Endothelial cell of umbilical vein (primary cell): Measurements from ENCODE around the gene IGSF9. TPM values are rescaled to one million over a fixed set of nuclear protein-coding genes. Genes with fewer than 3 reads are reported as not detected.

Experiments
- BruUV-seq: library from RNA; stranded (reverse); fragments of 400-500 nt; replicated peaks from 2 replicates; lab custom pipeline; 2021; lab: Mats Ljungman, UMichigan
- CTCF ChIA-PET: fragments of 300-600, 350-600 bp; sonication (Branson Sonifier 250); formaldehyde crosslinking; loops from one replicate; lab custom pipeline; 2021; ENCODE audit warnings: antibody characterized with exemption, inconsistent platforms; lab: Charles Lee
- POLR2A ChIA-PET: fragments of 300-600, 350-600 bp; sonication (Branson Sonifier 250); formaldehyde crosslinking; loops from one replicate; lab custom pipeline; 2021; ENCODE audit warnings: antibody characterized with exemption, inconsistent platforms; lab: Charles Lee
- DNase-seq: peaks from one replicate; pipeline ENCODE4 v3.0.0-alpha.2; 2011; ENCODE audit warnings: low read depth, low spot score
- FAIRE-seq: peaks from 2 replicates; lab custom pipeline; 2011; peaks lifted over from hg19 to GRCh38; lab: Jason Lieb, UNC
- H2AFZ ChIP-seq: 2 replicates; pipeline ENCODE4 v1.6.0; 2012; ENCODE audit warnings: low read depth, low read length, control low read depth, inconsistent platforms
- H3K27ac ChIP-seq: 2 replicates; pipeline ENCODE4 v1.5.1; 2011; ENCODE audit warnings: low read depth, mild to moderate bottlenecking, control low read depth, low read length, moderate library complexity; ENCODE audit not compliant: insufficient read depth
- H3K27me3 ChIP-seq, 2 experiments: 2 replicates each; pipeline versions ENCODE4 v1.6.0 to v1.6.1; 2011; ENCODE audit warnings: low read length in 2 of 2, mixed read lengths in 1 of 2; ENCODE audit not compliant: control insufficient read depth in 2 of 2, insufficient read depth in 2 of 2
- H3K36me3 ChIP-seq, 2 experiments: 2 replicates in 1 of 2; 3 replicates in 1 of 2; pipeline ENCODE4 v1.5.1; 2011; ENCODE audit warnings: low read length in 2 of 2, mild to moderate bottlenecking in 1 of 2, moderate library complexity in 1 of 2; ENCODE audit not compliant: control insufficient read depth in 2 of 2, insufficient read depth in 2 of 2; ENCODE audit errors: extremely low read depth in 1 of 2
- H3K4me1 ChIP-seq: 3 replicates; pipeline ENCODE4 v1.5.1; 2011; ENCODE audit warnings: mild to moderate bottlenecking, low read length; ENCODE audit not compliant: control insufficient read depth, insufficient read depth; ENCODE audit errors: extremely low read depth
- H3K4me2 ChIP-seq: 2 replicates; pipeline ENCODE4 v1.6.1; 2011; ENCODE audit warnings: low read length, control low read depth, mixed read lengths; ENCODE audit not compliant: insufficient read depth
- H3K4me3 ChIP-seq, 3 experiments: fragments of 200-600 bp in 1 of 3; sonication (generic), shearing (Covaris generic) in 1 of 3; replicated peaks in 1 of 3; 2 replicates each; pipeline ENCODE4 v1.5.1; 2011 to 2016; ENCODE audit warnings: control low read depth in 3 of 3, low read length in 3 of 3, mild to moderate bottlenecking in 2 of 3, inconsistent platforms in 1 of 3, low read depth in 1 of 3, moderate library complexity in 1 of 3; ENCODE audit not compliant: insufficient read depth in 1 of 3
- H3K79me2 ChIP-seq: 2 replicates; pipeline ENCODE4 v1.6.0; 2012; ENCODE audit warnings: low read length, inconsistent platforms; ENCODE audit not compliant: control insufficient read depth, insufficient read depth
- H3K9ac ChIP-seq: replicated peaks from 2 replicates; pipeline ENCODE3; 2011; ENCODE audit warnings: low read length, control low read depth; ENCODE audit not compliant: insufficient read depth; ENCODE audit errors: extremely low read depth
- H3K9me1 ChIP-seq: replicated peaks from 3 replicates; pipeline ENCODE4 v1.6.0; 2011; ENCODE audit warnings: mild to moderate bottlenecking, low read length; ENCODE audit not compliant: control insufficient read depth, insufficient read depth; ENCODE audit errors: extremely low read depth
- H3K9me3 ChIP-seq: replicated peaks from 2 replicates; pipeline ENCODE4 v1.5.1; 2012; ENCODE audit warnings: low read length, inconsistent platforms; ENCODE audit not compliant: control insufficient read depth, insufficient read depth
- H4K20me1 ChIP-seq: replicated peaks from 2 replicates; pipeline ENCODE3; 2011; ENCODE audit warnings: mild to moderate bottlenecking, low read length; ENCODE audit not compliant: control insufficient read depth, insufficient read depth; ENCODE audit errors: extremely low read depth
- CTCF ChIP-seq, 2 donors: IDR thresholded peaks; 1 replicate in 1 of 2; 2 replicates in 1 of 2; pipeline ENCODE4 v1.5.1; 2011; ENCODE audit warnings: low read length in 2 of 2, mild to moderate bottlenecking in 2 of 2, moderate library complexity in 2 of 2, control low read depth in 1 of 2, inconsistent platforms in 1 of 2, low read depth in 1 of 2; ENCODE audit not compliant: insufficient read depth in 1 of 2; ENCODE audit errors: extremely low read depth in 1 of 2
- EZH2 ChIP-seq: IDR thresholded peaks from 2 replicates; pipeline ENCODE4 v1.6.1; 2012; ENCODE audit warnings: borderline replicate concordance, low read depth, mild to moderate bottlenecking, moderate library complexity, low read length, inconsistent platforms; ENCODE audit not compliant: severe bottlenecking
- FOS ChIP-seq: IDR thresholded peaks from 2 replicates; pipeline ENCODE4 v1.6.1; 2011; ENCODE audit warnings: mild to moderate bottlenecking, low read length, moderate library complexity, borderline replicate concordance; ENCODE audit not compliant: insufficient read depth
- GATA2 ChIP-seq: IDR thresholded peaks from 2 replicates; pipeline ENCODE4 v1.7.0; 2011; ENCODE audit warnings: low read depth, mild to moderate bottlenecking, moderate library complexity, mixed read lengths, low read length; ENCODE audit not compliant: insufficient read length, insufficient read depth
- JUN ChIP-seq: IDR thresholded peaks from 2 replicates; pipeline ENCODE4 v1.6.1; 2011; ENCODE audit warnings: borderline replicate concordance, low read depth; ENCODE audit not compliant: insufficient read length, insufficient read depth
- MYC ChIP-seq: IDR thresholded peaks from one replicate; pipeline ENCODE4 v1.6.1; 2011; ENCODE audit warnings: mild to moderate bottlenecking, low read depth, low read length
- POLR2A ChIP-seq: IDR thresholded peaks from 2 replicates; pipeline ENCODE4 v1.6.1; 2012; ENCODE audit warnings: low read depth, mild to moderate bottlenecking, control low read depth, low read length
- POLR2AphosphoS5 ChIP-seq: IDR thresholded peaks from 2 replicates; pipeline ENCODE4 v1.6.1; 2012; ENCODE audit warnings: low read depth, mild to moderate bottlenecking, control low read depth, low read length, moderate library complexity; ENCODE audit not compliant: insufficient read depth
- dilution Hi-C: fragments of 300-500 bp; cut with MboI; formaldehyde crosslinking; loops from one replicate; pipeline ENCODE4 v1.15.0; 2019; ENCODE audit warnings: low sequenced_read_pairs; ENCODE audit not compliant: extremely low pct_ligation_motif_present
- intact Hi-C: fragments of 100-400 bp; cut with micrococcal nuclease; formaldehyde crosslinking; loops from one replicate; pipeline ENCODE4 v1.10.0; 2022
- polyA plus RNA-seq, 4 experiments: library from polyadenylated mRNA; depleted of rRNA in 3 of 4; stranded (reverse) in 3 of 4; unstranded in 1 of 4; fragments of >200 nt; gene quantifications; 2 replicates each; pipeline versions ENCODE4 v1.2.1 to v1.2.3, GENCODE V29; 2011 to 2012; ENCODE audit warnings: missing spikeins in 1 of 4
- total RNA-seq: library from RNA; stranded (reverse); gene quantifications from 2 replicates; pipeline ENCODE4 v1.2.3, GENCODE V29; 2021
- TF ChIP-seq, protein P1 (sequence below): IDR thresholded peaks from 2 replicates; pipeline ENCODE4 v1.6.1; 2011; ENCODE audit not compliant: insufficient read depth, insufficient read length

The IGSF9 gene
- total and polyA plus RNA-seq, 2 donors (not counting 3 experiments of a cell fraction or from before 2014, with no cell fraction given) = 0.15 TPM

DNA sequence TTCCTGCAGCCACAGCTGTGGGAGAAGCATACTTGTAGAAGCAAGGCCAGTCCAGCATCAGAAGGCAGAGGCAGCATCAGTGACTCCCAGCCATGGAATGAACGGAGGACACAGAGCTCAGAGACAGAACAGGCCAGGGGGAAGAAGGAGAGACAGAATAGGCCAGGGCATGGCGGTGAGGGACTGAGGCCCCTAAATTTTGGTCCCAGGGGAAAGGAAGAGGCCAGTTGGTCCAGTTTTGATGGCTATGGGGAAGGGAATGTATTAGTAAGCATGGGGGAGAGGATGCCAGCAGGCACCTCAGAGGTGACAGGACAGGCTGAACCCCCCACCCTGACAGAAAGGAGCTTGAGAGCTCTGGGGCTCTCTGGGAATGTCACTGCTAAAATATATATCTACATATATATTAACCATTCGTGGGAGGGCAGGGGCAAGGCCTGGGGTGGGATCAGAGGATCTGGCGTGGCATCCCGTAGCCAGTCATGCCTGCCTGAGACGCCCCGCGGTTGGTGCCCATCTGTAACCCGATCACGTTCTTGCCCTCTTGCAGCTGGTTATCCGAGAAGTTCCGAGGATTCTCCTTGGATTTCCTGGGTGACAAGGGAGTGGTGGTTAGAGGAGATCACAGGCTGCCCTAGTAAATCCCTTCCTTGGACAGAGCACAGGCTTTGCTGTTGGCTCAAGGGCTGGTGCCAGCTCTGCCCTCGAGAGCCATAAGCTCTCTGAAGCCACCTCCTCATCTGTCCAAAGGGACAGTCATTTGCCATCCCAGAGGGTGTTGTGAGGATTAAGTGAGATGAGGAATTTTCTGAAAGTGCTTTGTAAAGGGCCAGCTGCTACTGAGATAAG lies 26.8 kb downstream of the IGSF9 start:
- no peaks in the 10 kb centered on the region for H3K27me3 ChIP-seq
- DNase-seq (no peak), FAIRE-seq (no peak)
- peaks cover 13 to 27% of the 10 kb centered on the region in 2 experiments for H3K36me3 ChIP-seq
- dilution Hi-C loops (no loop called here), intact Hi-C loops (no loop called here)
- peaks cover 39% of the 10 kb centered on the region for H3K4me1 ChIP-seq
- POLR2A ChIA-PET = no interaction called here
- H3K9me1 ChIP-seq = no peaks in the 10 kb centered on the region
- H3K9ac ChIP-seq = no peak overlapping the region
- no peak overlapping the region for H3K4me2 ChIP-seq
- BruUV-seq = TSS peak; percentile 7
- no peak overlapping the region for H2AFZ ChIP-seq
- H3K27ac ChIP-seq = no peak overlapping the region
- no peak for TF ChIP-seq POLR2A
- no peak for TF ChIP-seq POLR2AphosphoS5
- no peak for TF ChIP-seq JUN
- TF ChIP-seq EZH2 = no peak
- no peak for TF ChIP-seq CTCF (IDR thresholded peaks at IDR 0.05; ENCODE audit: extremely low read depth in 1 of 2, insufficient read depth in 1 of 2, low read depth in 1 of 2, low read length in 2 of 2)
- no peak for TF ChIP-seq FOS
- TF ChIP-seq, protein P1, sequence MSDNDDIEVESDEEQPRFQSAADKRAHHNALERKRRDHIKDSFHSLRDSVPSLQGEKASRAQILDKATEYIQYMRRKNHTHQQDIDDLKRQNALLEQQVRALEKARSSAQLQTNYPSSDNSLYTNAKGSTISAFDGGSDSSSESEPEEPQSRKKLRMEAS = no peak
- TF ChIP-seq GATA2 = no peak
- no peak for TF ChIP-seq MYC
- H4K20me1 ChIP-seq = no peaks in the 10 kb centered on the region
- H3K79me2 ChIP-seq = peaks cover 46% of the 10 kb centered on the region
- CTCF ChIA-PET = interaction anchor here (0.8 kb wide), 1 partner anchor 89 kb away, joined by 3 read pairs; no protein-coding TSS in a partner anchor
- no peak overlapping the region for H3K4me3 ChIP-seq
- no peaks in the 10 kb centered on the region for H3K9me3 ChIP-seq
